RWPE2 (cell line): ENCODE data around the gene CORO2A.
A peak's percentile ranks its signal among the peaks of the same experiment; 100 is the strongest.

Source experiments
- ATAC-seq: fragments of 200-7000 bp; cut with Tn5 transposase; 3 replicates; pipeline ENCODE4 v1.9.1; 2021; ENCODE audit warnings: low read depth
- DNase-seq: peaks from one replicate; pipeline ENCODE4 v3.0.0-alpha.2; 2020; ENCODE audit warnings: low spot score
- H3K27ac ChIP-seq: fragments of 450-650 bp; 2 replicates; pipeline ENCODE4 v1.5.1; 2017; ENCODE audit warnings: mild to moderate bottlenecking; ENCODE audit not compliant: poor library complexity, severe bottlenecking
- H3K27me3 ChIP-seq: fragments of 250-450 bp; sonication (Bioruptor Pico); 2 replicates; pipeline ENCODE4 v1.5.1; 2021; ENCODE audit warnings: mild to moderate bottlenecking, moderate library complexity; ENCODE audit not compliant: insufficient read depth, poor library complexity, severe bottlenecking
- H3K36me3 ChIP-seq: fragments of 250-450 bp; sonication (Bioruptor Pico); 2 replicates; pipeline ENCODE4 v1.5.1; 2020; ENCODE audit warnings: low read depth, mild to moderate bottlenecking, moderate library complexity
- H3K4me1 ChIP-seq: fragments of 250-450 bp; sonication (Bioruptor Pico); 2 replicates; pipeline ENCODE4 v1.5.1; 2021; ENCODE audit warnings: mild to moderate bottlenecking, moderate library complexity; ENCODE audit not compliant: insufficient read depth, poor library complexity, severe bottlenecking
- H3K4me3 ChIP-seq: fragments of 250-450 bp; sonication (Bioruptor Pico); 2 replicates; pipeline ENCODE4 v1.5.1; 2021; ENCODE audit warnings: mild to moderate bottlenecking, moderate library complexity; ENCODE audit not compliant: severe bottlenecking
- H3K9me3 ChIP-seq: fragments of 250-450 bp; sonication (Bioruptor Pico); 2 replicates; pipeline ENCODE4 v1.5.1; 2021; ENCODE audit warnings: mild to moderate bottlenecking, moderate library complexity; ENCODE audit not compliant: severe bottlenecking
- TF ChIP-seq, protein P1 (sequence below): fragments of 450-650 bp; IDR thresholded peaks from one replicate; pipeline ENCODE4 v1.5.1; 2017; ENCODE audit warnings: mild to moderate bottlenecking, moderate library complexity; ENCODE audit not compliant: poor library complexity, severe bottlenecking

The CORO2A gene

DNA sequence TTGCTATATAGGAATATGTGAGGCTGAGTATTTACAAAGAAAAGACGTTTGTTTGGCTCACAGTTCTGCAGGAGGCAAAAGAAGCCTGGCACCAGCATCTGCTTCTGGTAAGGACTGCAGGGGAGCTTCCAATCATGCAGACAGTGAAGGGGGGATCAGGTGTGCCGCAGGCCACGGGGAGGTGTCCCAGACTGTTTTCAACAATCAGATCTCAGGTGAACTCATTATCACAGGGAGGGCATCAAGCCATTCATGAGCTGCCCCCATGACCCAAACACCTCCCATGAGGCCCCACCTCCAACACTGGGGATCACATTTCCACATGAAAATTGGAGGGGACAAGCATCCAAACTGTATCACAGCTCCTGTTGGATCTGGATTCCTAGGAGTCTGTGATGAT is 43.0 kb downstream of the CORO2A start:
- H3K4me3 ChIP-seq, result no peak overlapping the region
- H3K36me3 ChIP-seq, result peaks cover 40% of the 10 kb centered on the region
- peaks cover 26% of the 10 kb centered on the region for H3K4me1 ChIP-seq
- H3K9me3 ChIP-seq, result no peaks in the 10 kb centered on the region
- no peaks in the 10 kb centered on the region for H3K27me3 ChIP-seq
- H3K27ac ChIP-seq, result no peak overlapping the region
- DNase-seq (no peak), ATAC-seq (no peak)
- TF ChIP-seq, protein P1, sequence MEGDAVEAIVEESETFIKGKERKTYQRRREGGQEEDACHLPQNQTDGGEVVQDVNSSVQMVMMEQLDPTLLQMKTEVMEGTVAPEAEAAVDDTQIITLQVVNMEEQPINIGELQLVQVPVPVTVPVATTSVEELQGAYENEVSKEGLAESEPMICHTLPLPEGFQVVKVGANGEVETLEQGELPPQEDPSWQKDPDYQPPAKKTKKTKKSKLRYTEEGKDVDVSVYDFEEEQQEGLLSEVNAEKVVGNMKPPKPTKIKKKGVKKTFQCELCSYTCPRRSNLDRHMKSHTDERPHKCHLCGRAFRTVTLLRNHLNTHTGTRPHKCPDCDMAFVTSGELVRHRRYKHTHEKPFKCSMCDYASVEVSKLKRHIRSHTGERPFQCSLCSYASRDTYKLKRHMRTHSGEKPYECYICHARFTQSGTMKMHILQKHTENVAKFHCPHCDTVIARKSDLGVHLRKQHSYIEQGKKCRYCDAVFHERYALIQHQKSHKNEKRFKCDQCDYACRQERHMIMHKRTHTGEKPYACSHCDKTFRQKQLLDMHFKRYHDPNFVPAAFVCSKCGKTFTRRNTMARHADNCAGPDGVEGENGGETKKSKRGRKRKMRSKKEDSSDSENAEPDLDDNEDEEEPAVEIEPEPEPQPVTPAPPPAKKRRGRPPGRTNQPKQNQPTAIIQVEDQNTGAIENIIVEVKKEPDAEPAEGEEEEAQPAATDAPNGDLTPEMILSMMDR, result no peak

DNA sequence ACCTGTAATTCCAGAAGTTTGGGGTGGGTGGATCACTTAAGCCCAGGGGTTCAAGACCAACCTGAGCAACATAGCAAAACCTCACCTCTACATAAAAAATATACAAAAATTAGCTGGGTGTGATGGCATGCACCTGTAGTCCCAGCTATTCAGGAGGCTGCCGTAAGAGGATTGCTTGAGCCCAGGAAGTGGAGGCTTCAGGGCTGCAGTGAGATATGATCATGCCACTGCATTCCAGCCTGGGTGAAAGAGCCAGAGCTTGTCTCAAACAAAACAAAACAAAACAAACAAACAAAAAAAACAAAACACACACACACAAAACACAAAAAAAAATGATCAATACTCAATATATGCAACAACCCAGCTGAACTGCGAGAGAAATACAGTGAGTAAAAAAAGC is 44.0 kb downstream of the CORO2A start:
- Histone ChIP-seq H3K36me3 (peaks cover 36% of the 10 kb centered on the region), H3K27me3 (no peaks in the 10 kb centered on the region), H3K9me3 (no peaks in the 10 kb centered on the region), H3K27ac (no peak overlapping the region), H3K4me3 (no peak overlapping the region), H3K4me1 (peaks cover 26% of the 10 kb centered on the region)
- DNase-seq (no peak), ATAC-seq (no peak)
- TF ChIP-seq, protein P1, result no peak

DNA sequence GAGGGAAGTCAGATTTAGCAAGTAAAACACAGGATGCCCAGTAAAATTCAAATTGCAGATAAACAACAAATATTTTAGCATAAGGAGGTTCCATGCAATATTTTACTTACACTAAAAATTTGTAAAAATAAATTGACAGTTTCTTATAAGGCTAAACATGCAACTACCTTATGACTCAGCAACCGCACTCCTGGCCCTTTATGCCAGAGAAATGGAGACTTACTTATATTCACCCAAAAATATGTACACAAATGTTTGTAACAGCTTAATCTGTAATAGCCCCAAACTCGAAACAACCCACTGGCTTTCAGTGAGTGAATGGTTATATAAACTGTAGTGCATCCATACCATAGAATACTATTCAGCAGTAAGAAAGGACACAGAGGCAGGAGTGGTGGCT is 44.9 kb downstream of the CORO2A start:
- TF ChIP-seq, protein P1, result no peak
- no peaks in the 10 kb centered on the region for H3K27me3 ChIP-seq
- no peak overlapping the region for H3K4me3 ChIP-seq
- ATAC-seq (no peak), DNase-seq (no peak)
- H3K27ac ChIP-seq, result peak overlapping the region; percentile 77
- H3K9me3 ChIP-seq, result no peaks in the 10 kb centered on the region
- H3K36me3 ChIP-seq, result peaks cover 32% of the 10 kb centered on the region
- peaks cover 29% of the 10 kb centered on the region for H3K4me1 ChIP-seq

DNA sequence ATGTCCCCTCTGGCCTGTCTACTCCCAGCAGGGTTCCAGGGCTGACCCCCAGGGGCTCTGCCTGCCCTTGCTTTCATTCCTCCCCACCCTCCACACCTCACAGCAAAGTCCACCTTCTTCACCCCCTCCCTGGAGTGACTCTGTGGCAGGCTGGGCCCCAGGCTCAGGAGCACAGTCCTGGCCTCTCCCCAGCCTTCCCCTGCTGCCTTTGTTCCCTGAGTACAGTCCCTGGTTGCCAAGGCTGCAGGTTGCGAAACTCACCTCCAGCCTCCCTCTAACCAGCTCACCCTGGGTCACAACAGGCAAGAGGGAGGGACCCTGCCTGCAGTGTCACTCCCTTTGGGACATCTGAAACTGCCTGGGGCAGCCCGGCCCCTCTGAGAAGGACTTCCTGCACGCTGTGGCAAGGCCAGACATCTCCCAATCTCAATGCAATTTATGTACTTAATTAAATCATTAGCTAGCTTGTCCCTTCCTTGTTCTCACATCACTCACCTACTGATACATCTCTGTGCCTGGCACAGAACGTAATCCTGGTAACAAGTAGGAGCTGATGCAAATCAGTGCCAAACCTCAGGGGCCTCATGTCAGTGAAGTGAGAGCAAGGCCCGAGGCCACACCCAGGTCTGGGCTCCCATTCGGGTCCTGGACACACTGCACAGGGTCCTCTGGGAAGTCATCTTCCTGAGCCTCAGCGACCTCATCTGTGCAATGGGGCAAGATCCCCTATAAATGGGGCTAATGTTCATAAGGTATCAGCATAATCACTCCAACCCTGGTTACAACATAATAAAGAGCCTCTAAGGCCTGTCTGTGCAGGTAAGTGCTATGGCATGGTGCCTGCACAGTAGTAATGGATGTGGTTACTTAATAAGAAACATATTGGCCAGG is 46.1 kb downstream of the CORO2A start:
- Histone ChIP-seq H3K9me3 (no peaks in the 10 kb centered on the region), H3K4me3 (no peak overlapping the region), H3K36me3 (peaks cover 26% of the 10 kb centered on the region), H3K4me1 (peaks cover 35% of the 10 kb centered on the region), H3K27me3 (no peaks in the 10 kb centered on the region), H3K27ac (peak overlapping the region; percentile 77)
- TF ChIP-seq, protein P1, result no peak
- DNase-seq, result no peak
- peak; percentile 64 for ATAC-seq

DNA sequence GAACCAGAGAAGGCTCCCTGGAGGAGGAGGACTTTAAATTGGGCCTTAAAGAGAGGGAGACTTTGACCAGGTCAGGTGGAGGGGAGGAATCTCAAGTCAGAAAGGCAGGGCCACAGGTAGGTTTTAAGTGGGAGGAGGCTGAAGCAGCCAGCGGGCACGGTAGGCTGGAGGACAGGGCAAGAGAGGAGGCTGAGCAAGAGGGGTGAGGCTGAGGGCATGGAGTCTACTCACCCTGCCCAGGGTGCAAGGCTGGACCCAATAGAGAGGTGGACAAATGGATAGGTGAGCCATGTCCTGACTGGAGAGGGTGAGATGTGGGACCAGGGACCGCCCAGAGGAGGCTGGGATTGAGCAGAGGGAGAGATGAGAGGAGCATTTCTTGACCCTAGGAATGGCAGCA is 47.8 kb downstream of the CORO2A start:
- peaks cover 35% of the 10 kb centered on the region for H3K4me1 ChIP-seq
- DNase-seq, result no peak
- H3K27me3 ChIP-seq, result no peaks in the 10 kb centered on the region
- TF ChIP-seq, protein P1, result no peak
- ATAC-seq, result no peak
- H3K36me3 ChIP-seq, result peaks cover 23% of the 10 kb centered on the region
- no peak overlapping the region for H3K4me3 ChIP-seq
- H3K9me3 ChIP-seq, result no peaks in the 10 kb centered on the region
- H3K27ac ChIP-seq, result no peak overlapping the region
